Epithelial cell of esophagus (primary cell): ENCODE measurements around the gene OR2D2.
"Not testable (repeated sequence)": the region's sequence is repeated elsewhere in the genome, so short reads cannot be mapped to it uniquely, and the experiment has no call there.

Experiments used
- DNase-seq: peaks from one replicate; pipeline ENCODE4 v3.0.0; 2010; ENCODE audit warnings: low read depth
- H3K4me3 ChIP-seq: 2 replicates; pipeline ENCODE4 v1.5.1; 2011; ENCODE audit warnings: mild to moderate bottlenecking, low read length, control low read depth
- TF ChIP-seq, protein P1 (sequence below): IDR thresholded peaks from 2 replicates; pipeline ENCODE4 v1.5.1; 2011; ENCODE audit warnings: low read depth, mild to moderate bottlenecking, low read length, control low read depth, inconsistent platforms; ENCODE audit not compliant: insufficient read depth; ENCODE audit errors: missing control alignments

The OR2D2 gene

DNA sequence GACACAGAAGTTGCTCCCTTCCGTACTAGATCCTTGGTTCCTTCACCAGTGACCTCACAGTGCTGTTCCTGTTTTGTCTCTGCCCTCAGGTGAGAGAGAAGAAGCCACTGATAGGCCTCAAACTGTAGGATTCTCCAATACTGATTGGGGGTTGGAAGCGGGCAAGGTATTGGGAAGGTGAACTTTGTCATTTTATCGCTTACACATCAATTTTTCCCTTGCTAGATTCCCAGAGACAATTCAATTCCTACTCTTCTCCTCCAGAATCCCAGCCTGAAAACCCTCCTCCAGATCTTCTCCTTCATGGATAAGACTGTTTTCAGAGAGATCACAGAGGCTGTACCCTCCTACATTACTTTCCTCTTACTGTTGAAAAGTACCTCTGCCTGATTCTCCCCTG, 19.1 kb upstream of the OR2D2 start:
- TF ChIP-seq, protein P1, sequence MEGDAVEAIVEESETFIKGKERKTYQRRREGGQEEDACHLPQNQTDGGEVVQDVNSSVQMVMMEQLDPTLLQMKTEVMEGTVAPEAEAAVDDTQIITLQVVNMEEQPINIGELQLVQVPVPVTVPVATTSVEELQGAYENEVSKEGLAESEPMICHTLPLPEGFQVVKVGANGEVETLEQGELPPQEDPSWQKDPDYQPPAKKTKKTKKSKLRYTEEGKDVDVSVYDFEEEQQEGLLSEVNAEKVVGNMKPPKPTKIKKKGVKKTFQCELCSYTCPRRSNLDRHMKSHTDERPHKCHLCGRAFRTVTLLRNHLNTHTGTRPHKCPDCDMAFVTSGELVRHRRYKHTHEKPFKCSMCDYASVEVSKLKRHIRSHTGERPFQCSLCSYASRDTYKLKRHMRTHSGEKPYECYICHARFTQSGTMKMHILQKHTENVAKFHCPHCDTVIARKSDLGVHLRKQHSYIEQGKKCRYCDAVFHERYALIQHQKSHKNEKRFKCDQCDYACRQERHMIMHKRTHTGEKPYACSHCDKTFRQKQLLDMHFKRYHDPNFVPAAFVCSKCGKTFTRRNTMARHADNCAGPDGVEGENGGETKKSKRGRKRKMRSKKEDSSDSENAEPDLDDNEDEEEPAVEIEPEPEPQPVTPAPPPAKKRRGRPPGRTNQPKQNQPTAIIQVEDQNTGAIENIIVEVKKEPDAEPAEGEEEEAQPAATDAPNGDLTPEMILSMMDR, result no peak
- DNase-seq, result no peak

DNA sequence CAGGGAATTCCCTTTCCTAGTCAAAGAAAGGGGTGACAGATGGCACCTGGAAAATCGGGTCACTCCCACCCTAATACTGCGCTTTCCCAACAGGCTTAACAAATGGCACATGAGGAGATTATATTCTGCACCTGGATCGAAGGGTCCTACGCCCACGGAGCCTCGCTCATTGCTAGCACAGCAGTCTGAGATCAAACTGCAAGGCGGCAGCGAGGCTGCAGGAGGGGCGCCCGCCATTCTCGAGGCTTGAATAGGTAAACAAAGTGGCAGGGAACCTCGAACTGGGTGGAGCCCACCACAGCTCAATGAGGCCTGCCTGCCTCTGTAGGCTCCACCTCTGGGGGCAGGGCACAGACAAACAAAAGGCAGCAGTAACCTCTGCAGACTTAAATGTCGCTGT, 12.5 kb upstream of the OR2D2 start:
- not testable (repeated sequence) for DNase-seq, H3K4me3 ChIP-seq

More for the DNA sequence above, 19.1 kb upstream of the OR2D2 start:
- no peak overlapping the region for H3K4me3 ChIP-seq

DNA sequence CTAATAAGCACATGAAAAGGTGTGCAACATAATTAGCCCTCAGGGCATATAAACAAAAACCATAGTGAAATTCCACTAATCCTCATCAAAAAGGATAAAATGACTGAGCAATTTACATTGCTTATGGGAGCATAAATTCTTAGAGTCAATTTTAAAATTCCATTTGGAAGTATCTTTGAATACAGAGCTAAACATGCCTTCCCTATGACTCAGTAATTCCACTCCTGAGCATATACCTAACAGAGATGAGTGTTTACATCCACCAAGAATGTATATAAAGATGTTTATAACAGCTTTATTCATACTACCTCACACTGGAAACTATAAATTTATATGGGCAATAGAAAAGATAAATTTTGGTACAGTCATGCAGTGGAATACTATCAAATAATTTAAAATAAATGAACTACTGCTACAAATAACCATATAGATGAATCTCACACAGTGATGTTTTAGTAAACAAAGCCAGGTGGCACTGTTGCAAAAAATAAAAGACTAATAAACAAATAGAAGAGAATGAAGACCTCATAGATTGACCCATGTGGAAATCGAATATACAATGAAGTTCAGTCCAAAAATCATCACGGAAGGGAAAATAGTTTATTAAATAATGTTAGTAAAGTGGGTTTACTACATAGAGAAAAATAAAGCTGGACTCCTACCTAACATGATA, 8.2 kb upstream of the OR2D2 start:
- no peak overlapping the region for H3K4me3 ChIP-seq
- peak; percentile 21 for DNase-seq
- TF ChIP-seq, protein P1, result peak; percentile 12

DNA sequence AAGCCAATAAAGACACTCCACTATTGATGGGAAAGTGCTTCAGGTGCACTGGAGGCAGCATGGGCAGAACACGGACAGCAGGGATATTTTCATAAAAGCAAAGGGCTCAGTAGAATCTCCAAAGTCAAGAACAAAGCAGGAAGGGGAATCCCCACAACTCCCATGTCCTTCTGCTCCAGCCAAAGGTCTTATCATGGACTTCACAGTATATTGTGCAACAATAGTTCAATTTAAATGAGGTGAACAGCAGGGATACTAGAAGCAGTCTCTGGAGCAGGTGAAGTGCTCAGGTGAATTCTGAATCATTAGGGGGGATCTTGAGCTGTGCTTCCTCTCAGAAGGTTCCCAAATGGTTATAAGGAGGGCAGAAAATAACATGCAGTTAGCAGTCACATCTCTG, 6.6 kb upstream of the OR2D2 start:
- TF ChIP-seq, protein P1, result no peak
- no peak overlapping the region for H3K4me3 ChIP-seq
- no peak for DNase-seq

DNA sequence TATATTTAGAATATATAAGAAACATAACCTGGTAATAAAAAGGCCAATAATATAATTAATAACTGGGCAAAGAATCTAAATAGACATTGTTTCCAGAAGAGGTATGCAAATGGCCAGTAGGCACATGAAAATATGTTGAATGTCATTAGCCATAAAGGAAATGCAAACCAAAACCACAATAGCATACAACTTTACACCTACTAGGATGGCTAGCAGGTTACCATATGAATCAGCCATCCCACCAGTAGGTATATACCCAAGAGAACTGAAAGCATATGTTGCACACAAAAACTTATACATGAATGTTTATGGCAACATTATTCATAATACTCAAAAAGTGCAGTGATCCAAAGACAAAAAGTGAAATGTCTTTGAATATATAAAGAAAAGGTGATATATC, 2.7 kb upstream of the OR2D2 start:
- no peak overlapping the region for H3K4me3 ChIP-seq
- DNase-seq, result no peak
- TF ChIP-seq, protein P1, result no peak

DNA sequence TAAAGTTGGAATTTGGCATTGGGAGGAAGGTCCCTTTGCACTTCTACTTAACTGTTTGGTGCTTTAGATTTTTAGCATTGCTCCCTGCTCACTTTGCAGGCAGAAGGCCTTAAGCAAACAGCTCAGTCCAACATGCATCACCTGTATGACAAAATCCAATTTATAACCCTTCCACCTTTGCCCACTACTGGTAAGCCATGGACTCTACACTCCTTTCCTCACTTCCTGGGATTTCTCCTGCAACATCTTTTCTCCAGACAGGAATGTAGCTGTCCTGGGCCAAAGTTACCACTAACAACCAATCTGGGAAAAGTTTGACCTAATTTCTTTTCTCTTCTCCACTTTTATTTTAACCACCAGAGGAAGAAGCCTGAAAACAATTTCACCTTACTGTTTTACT, 1.8 kb upstream of the OR2D2 start:
- DNase-seq, result no peak
- no peak overlapping the region for H3K4me3 ChIP-seq
- TF ChIP-seq, protein P1, result no peak

DNA sequence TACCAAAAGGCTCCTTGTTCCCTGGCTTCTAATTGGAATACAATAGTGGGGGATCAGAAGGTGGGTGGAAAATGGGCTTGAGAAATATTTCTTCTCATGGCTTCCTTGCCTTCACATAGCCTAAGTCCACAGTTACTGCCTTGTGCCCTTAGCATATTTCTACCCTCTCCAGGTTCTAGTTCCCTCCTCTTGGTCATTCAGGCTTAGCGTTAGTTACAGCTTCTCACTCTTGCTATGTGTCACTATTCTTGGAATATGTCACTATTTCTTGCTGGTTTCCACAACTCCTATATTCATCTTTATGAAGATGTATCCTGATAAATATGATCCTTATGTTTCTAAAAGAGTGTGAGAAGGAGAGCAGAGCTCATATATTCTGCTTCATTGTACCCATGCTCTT, 2.5 kb downstream of the OR2D2 start:
- no peak for DNase-seq
- TF ChIP-seq, protein P1, result no peak
- H3K4me3 ChIP-seq, result no peak overlapping the region
